ENCODE measurements around the gene OR52B6. TPM values are rescaled to one million over a fixed set of nuclear protein-coding genes. Genes with fewer than 3 reads are reported as not detected.

OR52B6 gene
- total RNA-seq, 2 donors from 2014 or later, result not detected

Other genes starting within 250 kb of the OR52B6 start
- gene OR51B5, start 237.4 kb upstream of the OR52B6 start, total RNA-seq, result under 1 TPM in 1 of 2 donors, not detected in 1; 0.40 TPM
- gene OR51B6, start 229.4 kb upstream of the OR52B6 start, total RNA-seq, result not detected
- gene OR51M1, start 197.1 kb upstream of the OR52B6 start, total RNA-seq, result not detected
- not detected for gene OR51Q1, start 158.8 kb upstream of the OR52B6 start, total RNA-seq
- gene OR51I1, start 139.4 kb upstream of the OR52B6 start, total RNA-seq, result not detected
- gene OR51I2, start 131.6 kb upstream of the OR52B6 start, total RNA-seq, result not detected
- not detected for gene OR52D1, start 92.2 kb upstream of the OR52B6 start, total RNA-seq
- under 1 TPM in 1 of 2 donors, not detected in 1; 0.20 TPM for gene UBQLN3, start 70.9 kb upstream of the OR52B6 start, total RNA-seq
- under 1 TPM; 0.29 to 0.42 TPM for gene UBQLNL, start 64.2 kb upstream of the OR52B6 start, total RNA-seq
- gene OR52H1, start 32.3 kb upstream of the OR52B6 start, total RNA-seq, result not detected
- not detected for gene TRIM6, start 15.8 kb downstream of the OR52B6 start, total RNA-seq
- 1 to 10 TPM; 3.8 to 6.5 TPM for gene TRIM34, start 44.1 kb downstream of the OR52B6 start, total RNA-seq
- 10 to 100 TPM in 1 of 2 donors, 1 to 10 TPM in 1; 9.9 to 10.4 TPM for gene TRIM5, start 104.2 kb downstream of the OR52B6 start, total RNA-seq
- gene TRIM22, start 108.9 kb downstream of the OR52B6 start, total RNA-seq, result 100 to 1,000 TPM; 273 to 293 TPM
- gene OR56B1, start 155.6 kb downstream of the OR52B6 start, total RNA-seq, result under 1 TPM in 1 of 2 donors, not detected in 1; 0.20 TPM
- 1 to 10 TPM; 1.3 to 1.4 TPM for gene OR52N4, start 173.4 kb downstream of the OR52B6 start, total RNA-seq
- not detected for gene OR52N5, start 202.5 kb downstream of the OR52B6 start, total RNA-seq
- gene OR52N1, start 210.4 kb downstream of the OR52B6 start, total RNA-seq, result not detected
- gene OR52N2, start 228.0 kb downstream of the OR52B6 start, total RNA-seq, result not detected

Measured in T-helper 17 cell (primary cell).